ENCODE measurements around the gene KIF22. TPM values are rescaled to one million over a fixed set of nuclear protein-coding genes. Genes with fewer than 3 reads are reported as not detected.

Gene KIF22
- total RNA-seq, 1 donor from 2014 or later, result 28.6 TPM

DNA sequence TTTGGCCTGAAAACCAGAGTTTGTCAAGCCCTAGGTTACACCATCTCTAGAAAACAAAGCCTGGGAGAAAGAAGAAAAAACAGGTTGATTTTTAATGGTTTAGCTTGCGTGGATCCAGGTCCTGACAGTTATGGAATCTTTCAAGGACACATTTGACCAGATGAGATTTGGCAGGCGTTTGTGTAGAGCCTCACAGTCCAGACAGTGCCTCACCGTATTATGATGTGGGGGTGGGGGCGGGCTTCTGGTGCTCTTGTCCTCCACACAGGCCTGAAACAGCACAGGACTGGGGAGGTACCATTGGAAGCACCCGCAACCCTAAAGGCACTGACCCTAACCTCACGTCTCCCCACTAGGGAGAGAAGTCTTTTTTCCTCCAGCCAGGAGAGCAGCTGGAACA lies 49.3 kb downstream of the KIF22 start:
- Histone ChIP-seq H3K36me3 (peaks cover 86 to 89% of the 10 kb centered on the region in 2 donors), H3K4me3 (no peak overlapping the region), H3K27me3 (no peaks in the 10 kb centered on the region), H3K9me3 (no peaks in the 10 kb centered on the region), H3K4me1 (no peaks in the 10 kb centered on the region), H3K27ac (no peak overlapping the region)
- TF ChIP-seq, protein P1, sequence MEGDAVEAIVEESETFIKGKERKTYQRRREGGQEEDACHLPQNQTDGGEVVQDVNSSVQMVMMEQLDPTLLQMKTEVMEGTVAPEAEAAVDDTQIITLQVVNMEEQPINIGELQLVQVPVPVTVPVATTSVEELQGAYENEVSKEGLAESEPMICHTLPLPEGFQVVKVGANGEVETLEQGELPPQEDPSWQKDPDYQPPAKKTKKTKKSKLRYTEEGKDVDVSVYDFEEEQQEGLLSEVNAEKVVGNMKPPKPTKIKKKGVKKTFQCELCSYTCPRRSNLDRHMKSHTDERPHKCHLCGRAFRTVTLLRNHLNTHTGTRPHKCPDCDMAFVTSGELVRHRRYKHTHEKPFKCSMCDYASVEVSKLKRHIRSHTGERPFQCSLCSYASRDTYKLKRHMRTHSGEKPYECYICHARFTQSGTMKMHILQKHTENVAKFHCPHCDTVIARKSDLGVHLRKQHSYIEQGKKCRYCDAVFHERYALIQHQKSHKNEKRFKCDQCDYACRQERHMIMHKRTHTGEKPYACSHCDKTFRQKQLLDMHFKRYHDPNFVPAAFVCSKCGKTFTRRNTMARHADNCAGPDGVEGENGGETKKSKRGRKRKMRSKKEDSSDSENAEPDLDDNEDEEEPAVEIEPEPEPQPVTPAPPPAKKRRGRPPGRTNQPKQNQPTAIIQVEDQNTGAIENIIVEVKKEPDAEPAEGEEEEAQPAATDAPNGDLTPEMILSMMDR (IDR thresholded peaks at IDR 0.05), result no peak
- intact Hi-C loops (cut with DNase I), result no loop called here
- no peak for DNase-seq (ENCODE audit: low spot score in 2 of 2)

- H3K27me3 ChIP-seq, result no peaks in the 10 kb centered on the region
- no peak overlapping the region for H3K27ac ChIP-seq
- TF ChIP-seq, protein P1 (IDR thresholded peaks at IDR 0.05), result no peak
- peaks cover 86 to 88% of the 10 kb centered on the region in 2 donors for H3K36me3 ChIP-seq
- no peaks in the 10 kb centered on the region for H3K9me3 ChIP-seq
- no peak for DNase-seq (ENCODE audit: low spot score in 2 of 2)
- no peaks in the 10 kb centered on the region for H3K4me1 ChIP-seq
- no peak overlapping the region for H3K4me3 ChIP-seq
- intact Hi-C loops (cut with DNase I), result no loop called here
Measured at GRCh38 chr16:29840240-29840639, 49.7 kb downstream of the KIF22 start.

- intact Hi-C loops (cut with DNase I), result no loop called here
- H3K27ac ChIP-seq, result no peak overlapping the region
- TF ChIP-seq, protein P1 (IDR thresholded peaks at IDR 0.05), result no peak
- H3K9me3 ChIP-seq, result no peaks in the 10 kb centered on the region
- H3K27me3 ChIP-seq, result no peaks in the 10 kb centered on the region
- no peaks in the 10 kb centered on the region for H3K4me1 ChIP-seq
- no peak for DNase-seq (ENCODE audit: low spot score in 2 of 2)
- peaks cover 88 to 89% of the 10 kb centered on the region in 2 donors for H3K36me3 ChIP-seq
- H3K4me3 ChIP-seq, result no peak overlapping the region
Measured at GRCh38 chr16:29841631-29842030, 51.1 kb downstream of the KIF22 start.

GRCh38 chr16:29842732-29843346 lies 52.3 kb downstream of the KIF22 start:
- Histone ChIP-seq H3K9me3 (no peaks in the 10 kb centered on the region), H3K36me3 (peaks cover 88 to 90% of the 10 kb centered on the region in 2 donors), H3K27me3 (no peaks in the 10 kb centered on the region), H3K4me1 (no peaks in the 10 kb centered on the region), H3K27ac (no peak overlapping the region), H3K4me3 (no peak overlapping the region)
- intact Hi-C loops (cut with DNase I), result no loop called here
- TF ChIP-seq, protein P1 (IDR thresholded peaks at IDR 0.05), result no peak
- no peak for DNase-seq (ENCODE audit: low spot score in 2 of 2)

- Histone ChIP-seq H3K27ac (no peak overlapping the region), H3K4me3 (no peak overlapping the region), H3K9me3 (no peaks in the 10 kb centered on the region), H3K36me3 (peaks cover 79 to 89% of the 10 kb centered on the region in 2 donors), H3K4me1 (no peaks in the 10 kb centered on the region), H3K27me3 (no peaks in the 10 kb centered on the region)
- TF ChIP-seq, protein P1 (IDR thresholded peaks at IDR 0.05), result no peak
- intact Hi-C loops (cut with DNase I), result no loop called here
- DNase-seq (ENCODE audit: low spot score in 2 of 2), result no peak
Measured at GRCh38 chr16:29843931-29844330, 53.4 kb downstream of the KIF22 start.

Data from ascending aorta (tissue), 2 donors.